Activated gamma-delta T cell treated with anti-CD3 and anti-CD28 coated beads, Interleukin-2, amount 50 U/mL, for 16 hours (primary cell): Measurements from ENCODE around the gene CASQ2.

Experiments used
- DNase-seq: peaks from one replicate; pipeline ENCODE4 v3.0.0-alpha.2; 2020; ENCODE audit warnings: low read depth

CASQ2 gene

DNA sequence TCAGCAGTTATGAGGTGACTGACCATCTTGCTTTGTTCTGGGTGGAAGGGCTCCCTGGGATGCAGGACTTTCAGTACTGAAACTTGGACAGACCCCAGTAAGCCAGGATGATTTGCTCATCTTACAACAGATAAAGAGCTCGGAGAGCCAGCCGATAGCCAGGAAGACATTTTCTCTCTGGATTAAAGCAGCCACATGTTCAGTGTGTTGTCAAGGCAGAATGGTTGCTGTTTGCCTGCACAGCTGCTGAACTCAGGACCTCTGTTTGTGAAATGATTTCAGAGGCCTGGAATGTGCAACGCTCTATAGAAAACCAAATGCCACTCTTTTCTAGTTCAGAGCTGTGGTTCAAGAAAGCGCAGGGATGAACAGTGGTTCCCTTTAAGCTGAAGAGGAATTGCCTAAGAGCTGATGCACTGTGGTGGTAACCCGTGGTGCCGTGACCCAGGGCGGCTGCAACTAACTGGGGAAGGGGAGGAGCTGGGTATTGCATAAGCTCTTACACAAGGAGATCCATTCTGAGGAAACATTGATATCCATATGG, 40.7 kb downstream of the CASQ2 start:
- no peak for DNase-seq

DNA sequence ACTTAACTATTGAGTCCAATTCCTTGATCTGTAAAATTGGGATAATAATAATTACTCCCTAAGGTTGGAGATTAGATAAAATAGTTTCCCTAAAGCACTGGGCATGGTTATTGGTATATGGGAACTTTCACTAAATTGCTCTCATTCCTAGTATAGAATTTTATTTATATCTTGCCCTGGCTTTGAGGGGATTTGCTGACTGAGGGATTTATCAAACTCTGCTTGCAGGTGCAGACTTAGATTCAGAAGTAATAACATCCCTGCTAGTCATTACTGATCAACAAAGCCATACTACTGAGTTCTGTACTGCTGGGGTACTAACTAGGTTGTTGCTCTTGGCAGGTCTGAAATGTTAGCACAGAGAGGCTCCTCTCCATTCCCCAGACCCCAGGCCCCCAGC, 41.9 kb downstream of the CASQ2 start:
- no peak for DNase-seq

DNA sequence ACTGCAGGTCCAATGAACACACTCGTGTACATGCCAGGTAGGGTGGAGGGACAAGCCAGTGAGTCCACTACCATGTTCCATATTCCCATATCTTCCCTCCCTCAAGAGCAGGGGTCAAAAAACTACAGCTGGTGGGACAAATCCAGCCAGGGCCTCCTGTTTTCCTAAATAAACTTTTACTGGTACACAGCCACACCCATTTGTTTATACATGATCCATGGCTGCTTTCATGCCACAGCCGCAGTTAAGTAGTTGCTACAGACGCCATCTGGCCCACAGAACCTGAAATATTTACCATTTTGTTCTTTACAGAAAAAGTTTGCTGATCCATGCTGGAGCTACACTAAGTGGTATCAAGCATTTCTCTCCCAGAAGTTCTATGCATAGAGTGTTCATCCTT, 42.4 kb downstream of the CASQ2 start:
- DNase-seq = no peak

DNA sequence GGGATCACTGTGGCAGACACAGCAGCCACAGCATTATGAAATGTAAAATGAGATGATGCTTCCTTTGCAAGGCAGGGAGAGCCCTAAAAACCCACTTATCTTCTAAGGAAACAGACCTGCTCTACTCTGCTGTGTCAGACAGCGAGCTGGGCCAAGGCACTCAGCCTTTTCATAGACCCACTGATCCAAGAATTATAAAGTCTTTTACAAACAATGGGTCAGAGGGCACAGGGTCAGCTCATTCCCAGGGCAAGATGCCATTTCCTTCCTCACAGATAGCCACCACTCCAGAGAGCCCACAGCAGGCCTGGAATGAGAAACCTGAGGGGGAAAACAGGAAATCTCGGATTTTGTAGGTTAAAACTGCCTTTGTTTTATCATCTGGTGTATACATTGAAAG, 42.9 kb downstream of the CASQ2 start:
- no peak for DNase-seq

DNA sequence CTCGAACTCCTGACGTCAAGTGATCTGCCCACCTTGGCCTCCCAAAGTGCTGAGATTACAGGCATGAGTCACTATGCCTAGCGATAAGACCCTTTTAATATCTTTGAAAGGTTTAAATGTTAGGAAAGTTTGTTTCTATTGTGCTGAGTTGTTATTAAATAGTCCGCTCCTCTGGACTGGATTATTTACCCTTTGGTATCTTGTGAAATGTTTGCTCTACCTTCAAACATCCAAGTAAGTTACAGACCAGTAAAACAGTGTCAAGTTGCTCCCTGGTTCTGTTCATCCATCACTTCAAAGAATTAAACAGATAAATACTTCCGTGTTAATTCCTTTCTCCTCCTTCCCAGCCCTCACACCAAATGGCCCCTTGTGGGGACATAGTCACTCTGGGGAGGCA, 44.8 kb downstream of the CASQ2 start:
- DNase-seq = no peak

DNA sequence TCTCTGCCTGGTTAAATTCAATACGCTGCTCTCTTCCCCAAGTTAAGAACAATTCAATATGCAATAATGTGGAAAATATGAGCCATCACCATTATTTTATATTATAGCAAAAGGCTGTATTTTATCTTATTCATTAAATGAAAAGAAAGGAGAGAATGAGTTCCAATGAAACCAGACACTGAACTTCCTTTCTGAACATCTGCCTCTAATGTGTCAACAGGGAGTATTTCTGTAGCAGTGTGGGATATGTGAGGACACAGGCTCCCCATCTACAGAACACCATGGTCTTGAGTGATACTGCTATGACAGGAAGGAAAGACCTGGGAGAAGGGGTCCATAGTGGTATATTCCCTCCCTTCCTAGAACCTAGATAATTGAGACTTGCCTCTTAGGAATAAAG, 46.3 kb downstream of the CASQ2 start:
- no peak for DNase-seq

DNA sequence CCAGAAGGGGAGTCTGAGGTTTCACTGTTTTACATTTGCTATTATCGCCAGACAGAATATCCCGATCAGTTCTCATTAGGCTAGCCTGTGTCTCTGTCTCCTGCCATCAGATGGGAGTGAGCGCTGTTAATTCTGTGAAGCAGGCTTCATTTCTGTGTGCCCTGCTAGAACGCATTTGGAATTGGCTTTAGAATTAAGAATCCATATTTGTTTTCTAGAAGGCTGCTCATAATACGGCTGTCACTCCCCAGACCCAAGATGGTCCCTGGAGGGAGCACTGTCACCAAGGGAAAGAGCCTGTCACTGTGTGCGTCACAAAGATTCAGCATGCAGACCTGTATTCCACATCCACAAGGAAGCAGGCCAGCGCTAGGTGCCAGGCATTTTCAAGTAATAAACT, 49.2 kb downstream of the CASQ2 start:
- DNase-seq = no peak

DNA sequence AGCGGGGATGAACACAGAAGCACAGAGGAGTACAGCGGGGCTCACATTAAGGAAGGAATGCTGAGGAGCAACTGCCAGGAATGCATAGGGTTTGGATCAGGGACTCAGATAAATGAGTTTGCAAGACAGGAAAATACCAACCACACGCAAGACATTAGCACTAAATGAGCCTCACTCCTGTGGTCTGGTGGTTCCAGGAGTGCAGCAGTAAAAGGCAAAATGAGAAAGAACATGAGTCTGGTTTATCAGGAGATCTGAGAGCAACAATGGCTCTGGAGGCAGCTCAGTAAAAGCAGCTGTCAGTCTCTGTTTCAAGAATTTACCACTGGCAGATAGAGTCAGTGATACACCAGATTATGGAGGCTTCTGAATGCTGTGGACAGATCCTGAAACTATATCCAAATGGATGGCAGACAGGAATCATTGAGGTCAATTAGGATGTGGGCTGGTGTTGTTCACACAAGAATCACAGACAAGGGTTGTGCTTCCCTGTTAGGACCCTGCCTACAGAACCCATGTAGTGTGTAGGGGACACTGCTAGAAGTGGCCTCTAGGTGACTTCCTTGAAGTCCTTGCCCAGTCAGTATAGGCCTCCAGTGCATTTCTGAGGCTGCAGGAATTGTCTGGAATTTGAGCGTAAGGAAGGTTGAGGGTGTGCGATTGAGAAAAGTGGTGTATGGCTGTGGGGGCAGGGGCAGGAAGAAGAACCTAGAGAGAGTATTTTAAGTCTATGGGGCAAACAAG, 50.3 kb downstream of the CASQ2 start:
- no peak for DNase-seq

DNA sequence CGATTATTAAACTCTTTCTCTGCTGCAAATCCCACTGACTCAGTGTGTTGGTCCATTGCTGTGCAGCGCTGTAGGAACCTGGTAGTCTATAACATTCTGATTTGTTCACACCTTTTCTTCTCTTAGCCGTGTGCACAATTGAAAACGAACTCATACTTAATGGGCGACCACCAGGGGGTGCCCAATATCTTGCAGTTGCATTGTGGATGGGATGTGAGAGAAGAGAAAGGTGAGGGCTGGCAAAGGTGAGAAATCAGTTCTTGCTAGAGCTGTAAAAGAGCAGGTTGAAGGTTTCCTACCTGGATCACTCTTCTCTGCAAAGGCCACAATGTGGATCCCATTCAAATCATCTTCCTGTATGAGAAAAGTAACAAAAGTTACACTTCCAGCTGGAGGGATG, 51.0 kb downstream of the CASQ2 start:
- no peak for DNase-seq

DNA sequence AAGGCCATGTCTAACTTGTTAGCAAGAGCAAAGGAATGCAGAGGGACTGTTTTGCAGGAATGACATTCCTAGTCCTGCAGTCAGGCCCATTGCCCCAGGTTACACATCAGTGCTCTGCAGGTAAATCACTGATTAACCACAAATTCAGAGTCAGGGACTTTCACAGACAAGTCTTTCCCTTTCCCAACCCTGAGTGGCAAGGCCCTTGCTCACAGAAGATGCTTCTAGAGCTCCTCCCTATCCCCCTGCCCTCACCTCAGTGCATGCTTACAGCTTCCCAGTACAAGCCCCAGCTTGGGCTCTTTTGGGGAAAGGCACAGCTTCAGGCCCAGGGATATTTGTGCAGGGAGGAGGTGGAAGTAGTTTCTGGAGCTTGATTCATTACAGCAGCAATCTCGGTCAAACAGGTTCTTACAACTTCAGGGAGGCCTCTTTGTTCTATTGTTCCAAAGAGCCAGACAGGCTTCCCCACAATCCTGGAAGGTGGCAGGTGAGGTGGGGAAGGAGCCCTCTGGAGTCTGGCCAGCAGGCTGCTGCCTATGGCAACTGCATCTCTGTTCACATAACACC, 53.9 kb downstream of the CASQ2 start:
- DNase-seq = no peak

DNA sequence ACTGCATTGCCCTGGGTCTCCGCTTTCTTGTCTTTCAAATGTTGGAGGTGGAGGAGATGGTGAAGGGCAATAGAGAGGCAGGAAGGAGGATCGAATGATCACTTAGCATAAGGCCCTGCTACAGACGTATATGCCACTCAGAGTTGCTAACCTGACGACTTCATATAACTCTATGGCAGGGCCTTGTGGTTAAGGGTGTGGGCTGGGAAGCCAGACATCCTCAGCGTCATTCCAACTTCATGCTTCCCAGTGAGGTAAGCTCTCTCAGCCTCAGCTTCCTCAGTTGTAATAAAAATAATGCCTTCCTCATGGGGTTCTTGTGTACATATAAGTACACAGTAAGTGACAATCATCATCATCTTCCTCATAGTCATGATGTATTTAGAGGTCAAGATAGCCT, 54.6 kb downstream of the CASQ2 start:
- no peak for DNase-seq

DNA sequence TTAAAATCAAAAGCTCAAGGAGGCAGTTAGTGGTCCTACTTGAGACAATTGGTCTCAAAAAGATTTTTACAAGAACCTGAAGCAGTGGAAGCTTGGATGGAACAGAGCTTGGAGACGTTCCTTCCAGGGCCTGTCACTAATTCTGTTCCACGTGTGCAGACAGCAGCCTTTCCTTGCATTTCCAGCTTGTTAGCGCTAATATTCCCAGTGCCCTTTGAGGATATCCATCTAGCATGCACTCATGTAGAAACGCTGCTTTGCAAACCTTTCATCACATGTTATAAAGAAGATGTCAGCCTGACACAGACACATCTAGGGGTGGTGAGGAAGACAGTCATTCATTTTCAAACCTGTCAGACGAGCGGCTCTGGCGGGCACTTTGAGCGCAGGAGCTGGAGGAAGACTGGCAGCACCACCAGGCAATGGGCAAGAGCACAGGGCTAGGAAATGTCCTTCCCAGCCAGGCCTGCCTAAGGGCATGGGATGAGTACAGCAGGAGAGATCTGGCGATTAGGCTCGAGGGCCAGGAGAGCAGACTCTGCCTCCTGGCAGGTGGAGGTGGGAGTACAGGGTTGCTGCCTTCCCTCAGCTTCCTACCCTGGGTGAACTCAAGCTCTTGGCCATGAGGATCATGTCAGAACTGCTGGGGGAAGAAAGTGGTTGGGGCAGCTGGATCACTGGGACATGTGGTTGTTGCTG, 55.5 kb downstream of the CASQ2 start:
- no peak for DNase-seq

DNA sequence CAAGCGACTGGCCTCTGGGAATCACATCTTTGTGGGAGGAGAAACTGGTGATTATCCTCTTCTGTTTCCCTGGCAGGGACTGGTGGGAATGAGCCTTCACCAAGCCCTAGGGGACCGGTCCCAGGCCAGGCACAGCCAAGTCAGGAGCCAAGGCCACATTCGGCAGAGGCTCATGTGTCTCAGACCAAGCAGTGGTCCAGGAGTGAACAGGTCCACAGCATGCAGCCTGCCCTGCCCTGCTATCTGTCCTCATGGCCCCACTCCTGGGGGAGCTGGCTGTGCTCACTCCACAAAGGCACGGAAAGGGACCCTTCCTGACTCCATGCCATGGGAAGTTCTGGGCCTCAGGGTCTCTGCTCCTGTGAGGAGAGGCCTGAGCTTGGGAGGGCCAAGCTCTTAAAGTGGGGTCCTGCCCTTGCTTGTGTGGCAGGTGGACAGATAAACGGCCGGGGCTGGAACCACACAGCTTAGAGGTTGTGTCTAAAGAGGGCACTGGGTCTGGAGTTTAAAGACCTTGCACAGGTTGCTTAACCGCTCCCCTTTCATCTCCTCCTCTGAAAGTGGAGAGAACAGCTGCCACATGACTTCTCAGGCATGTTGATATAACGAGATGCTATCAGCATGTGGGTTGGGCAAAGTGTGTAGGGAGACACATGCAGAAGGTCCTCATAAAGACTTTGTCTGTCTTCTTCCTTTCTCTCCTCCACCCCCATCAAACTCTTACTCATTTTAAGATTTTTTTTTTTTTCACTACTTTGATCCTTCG, 57.5 kb downstream of the CASQ2 start:
- no peak for DNase-seq

DNA sequence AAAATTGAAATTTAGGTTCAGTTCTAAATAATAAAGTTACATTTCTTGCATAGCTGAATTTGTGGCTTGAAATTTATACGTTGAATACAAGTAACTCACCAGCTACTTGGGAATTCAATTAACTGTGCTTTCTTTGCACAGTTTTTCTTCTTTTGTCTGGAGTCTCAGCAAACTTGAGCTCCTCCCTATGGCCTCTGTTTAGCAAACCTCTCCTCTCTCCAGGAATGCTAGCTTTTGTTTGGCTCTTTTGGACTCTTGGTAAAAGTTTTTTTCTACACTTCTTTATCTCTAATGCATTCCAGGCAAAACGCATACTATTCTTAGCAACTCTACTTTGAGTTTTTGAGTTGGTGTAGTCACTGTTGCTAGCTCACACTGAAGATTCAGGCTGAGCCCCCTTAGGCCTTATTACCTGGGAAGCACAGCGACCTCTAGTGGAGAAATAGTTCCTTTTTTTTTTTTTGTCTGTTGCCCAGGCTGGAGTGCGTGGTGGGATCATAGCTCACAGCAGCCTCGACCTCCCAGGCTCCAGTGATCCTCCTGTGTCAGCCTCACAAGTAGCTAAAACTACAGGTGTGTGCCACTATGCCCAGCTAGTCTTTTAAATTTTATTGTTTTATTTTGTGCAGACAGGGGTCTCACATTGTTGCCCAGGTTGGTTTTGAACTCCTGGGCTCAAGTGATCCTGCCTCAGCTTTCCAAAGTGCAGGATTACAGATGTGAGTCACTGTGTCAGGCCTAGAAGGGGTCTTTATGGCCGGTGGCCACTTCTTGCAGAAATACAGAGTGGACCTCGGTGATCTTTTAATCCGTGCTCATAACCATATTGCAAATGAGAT, 61.7 kb downstream of the CASQ2 start:
- no peak for DNase-seq

DNA sequence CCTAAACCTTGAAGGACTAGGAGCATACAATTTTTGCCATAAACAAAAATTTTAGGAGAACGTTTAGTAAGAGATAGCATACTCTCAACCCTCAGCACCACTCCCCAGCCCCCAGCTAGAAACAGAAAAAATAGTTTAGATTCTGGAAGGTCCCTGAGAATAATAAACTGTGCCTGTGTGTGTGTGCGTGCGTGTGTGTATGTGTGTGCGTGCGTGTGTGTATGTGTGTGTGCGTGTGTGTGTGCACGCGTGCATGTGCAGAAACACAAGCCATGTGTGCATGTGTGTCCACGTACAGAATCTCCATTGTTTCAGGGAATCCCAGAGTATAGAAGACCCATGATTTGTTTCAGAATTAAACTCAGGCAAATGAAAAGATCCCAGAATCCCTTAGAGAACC, 62.6 kb downstream of the CASQ2 start:
- no peak for DNase-seq

DNA sequence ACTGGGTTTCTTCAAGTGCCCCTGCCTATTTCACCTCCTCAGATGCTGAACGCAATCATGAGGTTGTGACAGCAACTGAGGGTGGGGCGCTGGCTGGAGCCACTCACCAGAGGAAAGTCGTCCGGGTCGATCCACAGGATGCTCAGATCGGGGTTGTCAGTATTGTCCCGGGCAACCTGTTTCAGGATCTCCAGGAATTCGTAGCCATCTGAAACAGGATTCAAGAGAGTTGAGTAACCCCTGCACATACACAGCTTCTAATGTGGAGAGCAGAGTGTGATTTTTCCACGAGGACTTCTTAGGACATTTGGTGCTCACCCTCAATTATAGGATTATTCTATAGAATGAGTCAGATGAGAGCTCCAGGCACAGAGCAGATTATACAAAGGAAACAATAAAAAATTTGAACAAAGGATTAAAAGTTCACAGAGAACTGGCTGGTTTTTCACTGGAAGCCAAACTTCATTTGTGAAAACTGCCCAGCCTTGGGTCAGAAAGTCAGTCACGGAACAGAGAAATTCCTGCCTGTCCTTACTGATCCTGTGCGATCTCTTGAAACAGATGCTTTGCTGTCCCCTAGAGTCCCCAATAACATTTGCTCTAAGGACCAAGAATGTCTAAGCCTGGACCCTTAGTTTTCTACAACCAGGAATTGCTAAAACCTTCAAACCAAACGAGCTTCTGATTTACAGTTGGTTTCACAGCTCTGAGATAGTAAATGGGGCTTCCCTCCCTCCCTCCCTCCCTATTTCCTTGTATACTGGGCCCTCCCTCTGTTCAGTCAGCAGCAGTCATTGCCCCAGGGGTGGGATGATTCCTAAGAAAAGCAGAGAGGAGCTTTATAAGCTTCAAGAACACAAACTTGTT, 63.2 kb downstream of the CASQ2 start:
- no peak for DNase-seq

DNA sequence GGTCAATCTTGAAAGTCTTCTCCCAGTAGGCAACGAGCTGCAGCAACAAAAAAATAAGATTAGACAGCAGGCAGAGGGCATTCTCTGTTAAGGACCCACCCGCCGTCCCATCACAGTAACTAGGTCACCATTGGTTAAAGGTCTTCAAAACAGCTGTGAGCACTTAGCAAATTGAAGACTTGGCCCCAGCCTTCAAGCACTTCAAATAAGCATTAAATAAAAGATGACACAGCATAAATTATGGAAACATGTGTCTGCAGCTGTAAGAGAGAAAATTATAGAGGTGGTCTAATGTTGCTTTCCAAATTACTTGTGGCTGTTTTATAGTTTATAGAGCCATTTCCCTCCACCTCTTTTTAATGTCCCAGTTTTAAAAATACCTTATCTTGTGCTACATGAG, 65.6 kb downstream of the CASQ2 start:
- no peak for DNase-seq

DNA sequence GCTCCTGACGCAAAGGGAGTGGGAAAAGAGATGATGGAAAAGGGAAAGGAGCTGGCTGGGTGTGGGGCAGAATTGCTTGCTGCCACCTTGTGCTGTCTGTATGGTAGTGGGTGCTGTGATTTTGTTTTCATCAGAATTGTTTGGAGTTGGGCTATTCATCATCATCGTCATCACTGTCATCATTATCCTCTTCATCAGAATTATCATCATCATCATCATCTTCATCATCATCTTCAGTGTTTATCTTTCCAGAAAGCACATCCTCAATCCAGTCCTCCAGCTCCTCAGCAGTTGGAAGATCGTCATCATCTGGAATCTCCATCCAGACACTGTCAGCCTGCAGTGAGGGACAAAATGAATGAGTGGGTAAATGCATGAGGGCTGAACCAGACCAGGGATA, 67.4 kb downstream of the CASQ2 start:
- no peak for DNase-seq

DNA sequence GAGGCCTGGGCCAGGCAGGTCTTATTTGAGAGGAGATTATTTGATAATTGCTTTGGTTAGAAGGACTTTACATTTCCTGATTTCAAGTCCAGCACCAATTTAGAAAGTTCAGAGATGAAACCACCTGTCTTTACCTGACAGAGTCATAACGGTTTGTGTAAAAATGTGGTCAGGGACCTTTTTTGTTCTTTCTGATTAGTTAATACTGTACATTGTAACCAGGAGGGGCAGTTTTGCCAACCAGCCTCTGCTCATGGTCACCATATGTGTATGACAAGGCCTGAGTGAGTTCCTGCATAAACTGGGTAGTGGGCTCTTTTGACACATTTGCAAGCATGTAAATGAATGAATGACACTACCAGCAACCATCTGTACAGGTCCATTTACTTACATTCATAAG, 70.9 kb downstream of the CASQ2 start:
- DNase-seq = no peak

DNA sequence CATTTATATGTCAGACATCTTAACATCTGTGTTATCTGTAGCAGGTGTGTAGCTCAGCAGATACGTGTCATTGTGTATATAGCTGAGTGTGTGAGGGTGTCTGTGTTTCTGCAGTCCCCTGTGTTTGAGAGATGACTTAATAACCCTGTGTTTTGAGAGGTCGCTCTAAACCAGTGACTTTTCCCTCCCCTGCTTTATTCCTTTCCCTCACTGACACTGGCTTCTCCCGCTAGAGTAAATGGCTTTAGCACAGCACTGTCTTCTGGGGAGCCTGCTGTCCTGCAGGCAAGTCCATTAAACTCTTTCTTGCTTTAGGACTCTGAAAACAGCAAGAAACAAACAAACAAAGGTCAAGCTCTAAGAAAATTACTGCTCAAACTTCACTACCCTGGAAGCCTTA, 73.7 kb downstream of the CASQ2 start:
- DNase-seq = no peak

DNA sequence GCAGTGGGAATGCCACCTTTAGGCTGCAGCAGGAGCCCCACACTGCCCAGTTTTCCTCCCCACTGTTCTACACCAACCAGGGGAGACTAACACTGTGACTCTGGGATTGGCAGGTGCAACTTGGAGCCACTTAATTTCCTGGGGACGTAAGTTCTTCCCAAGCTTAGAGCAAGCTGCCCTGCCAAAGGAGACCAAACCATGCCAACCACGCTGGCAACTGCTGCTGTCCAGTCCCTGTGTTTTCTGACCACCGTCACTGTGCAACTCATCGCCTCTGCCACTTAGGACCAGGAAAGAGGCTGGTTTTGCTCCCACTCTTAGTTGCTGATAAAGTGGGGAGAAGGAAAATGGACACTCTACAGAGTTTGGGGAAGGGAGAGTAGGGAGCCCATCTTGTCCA, 76.3 kb downstream of the CASQ2 start:
- DNase-seq = no peak
